ENCODE results near the gene RBM20. TPM values are rescaled to one million over a fixed set of nuclear protein-coding genes. Genes with fewer than 3 reads are reported as not detected.

RBM20 gene
- total and polyA plus RNA-seq, 10 of the 15 experiments (the other 5 are each of a cell fraction or from before 2014, with no cell fraction given), result 0.04 to 0.26 (median 0.15) TPM

- 96% methylated on average over 3 of the region's 3 CpGs for WGBS (ENCODE audit: insufficient coverage, insufficient replicate concordance, low lambda C conversion rate, missing lambda C conversion rate)
- ChIA-PET CTCF (interaction anchor here (0.6 to 9.8 kb wide), 3 partner anchors 27 to 66 kb away, joined by 3 to 72 read pairs (median 5); no protein-coding TSS in a partner anchor), POLR2A (interaction anchor here (1.0 to 1.3 kb wide), 3 partner anchors 12 to 34 kb away, joined by 3 read pairs; no protein-coding TSS in a partner anchor), RAD21 (ENCODE audit: unreplicated experiment) (interaction anchor here (1.5 to 2.1 kb wide), 3 partner anchors 22 to 28 kb away, joined by 8 to 12 read pairs (median 8); no protein-coding TSS in a partner anchor), SMC1A (ENCODE audit: uncharacterized antibody, unreplicated experiment) (interaction anchor here (1.1 to 12.9 kb wide), 5 partner anchors 18 to 116 kb away, joined by 3 to 327 read pairs (median 5); no protein-coding TSS in a partner anchor)
- in situ Hi-C loops (cut with MboI) (no loop called here), intact Hi-C loops (cut with micrococcal nuclease; ENCODE audit: unreplicated experiment) (no loop called here)
- Histone ChIP-seq H3K79me2 (ENCODE audit: control insufficient read depth, insufficient read depth, low read length) (no peaks in the 10 kb centered on the region), H3K27ac (ENCODE audit: control insufficient read depth, insufficient read depth) (no peak overlapping the region), H3K36me3 (ENCODE audit: control insufficient read depth in 2 of 2, insufficient read depth in 2 of 2, low read length in 1 of 2) (no peaks in the 10 kb centered on the region), H3K9me3 (replicated peaks; ENCODE audit: control insufficient read depth, insufficient read depth, low read length) (no peaks in the 10 kb centered on the region), H4K20me1 (ENCODE audit: control insufficient read depth, insufficient read depth) (no peaks in the 10 kb centered on the region), H3K9ac (ENCODE audit: control insufficient read depth, insufficient read depth, low read length) (no peak overlapping the region), H3K4me2 (ENCODE audit: control insufficient read depth, insufficient read depth) (no peak overlapping the region), H3K4me3 (no peak overlapping the region), H2AFZ (ENCODE audit: control insufficient read depth, low read depth, low read length) (no peak overlapping the region), H3K27me3 (replicated peaks in 1 of 2; ENCODE audit: control insufficient read depth in 2 of 2, insufficient read depth in 2 of 2, low read length in 1 of 2) (no peaks in the 10 kb centered on the region), H3K4me1 (ENCODE audit: control insufficient read depth, insufficient read depth, low read length) (peaks cover 22% of the 10 kb centered on the region)
- DNase-seq (ENCODE audit: low read depth, low spot score) (no peak), FAIRE-seq (no peak), ATAC-seq (no peak)
- no TSS peak for BruUV-seq (replicated peaks)
- TF ChIP-seq ZZZ3 (IDR thresholded peaks at IDR 0.05; ENCODE audit: control insufficient read depth, insufficient read length, low read depth), result no peak
- TF ChIP-seq MAX (IDR thresholded peaks at IDR 0.05; ENCODE audit: low read depth, low read length), result no peak
- TF ChIP-seq HSF1 (IDR thresholded peaks at IDR 0.05; ENCODE audit: low read depth, low read length), result no peak
Measured at GRCh38 chr10:110777017-110777416, 132.9 kb downstream of the RBM20 start.

- ChIA-PET RAD21 (ENCODE audit: unreplicated experiment) (interaction anchor here (0.6 to 2.1 kb wide), 4 partner anchors 21 to 64 kb away, joined by 4 to 12 read pairs (median 8); no protein-coding TSS in a partner anchor), SMC1A (ENCODE audit: uncharacterized antibody, unreplicated experiment) (interaction anchor here (0.9 to 12.9 kb wide), 6 partner anchors 18 to 116 kb away, joined by 3 to 327 read pairs (median 6); no protein-coding TSS in a partner anchor), POLR2A (interaction anchor here (1.0 to 1.3 kb wide), 2 partner anchors 12 to 18 kb away, joined by 3 read pairs; no protein-coding TSS in a partner anchor), CTCF (interaction anchor here (0.6 to 9.8 kb wide), 4 partner anchors 13 to 66 kb away, joined by 3 to 72 read pairs (median 4); no protein-coding TSS in a partner anchor)
- Histone ChIP-seq H3K9me3 (replicated peaks; ENCODE audit: control insufficient read depth, insufficient read depth, low read length) (no peaks in the 10 kb centered on the region), H3K4me2 (ENCODE audit: control insufficient read depth, insufficient read depth) (no peak overlapping the region), H3K36me3 (ENCODE audit: control insufficient read depth in 2 of 2, insufficient read depth in 2 of 2, low read length in 1 of 2) (no peaks in the 10 kb centered on the region), H3K27me3 (replicated peaks in 1 of 2; ENCODE audit: control insufficient read depth in 2 of 2, insufficient read depth in 2 of 2, low read length in 1 of 2) (no peaks in the 10 kb centered on the region), H2AFZ (ENCODE audit: control insufficient read depth, low read depth, low read length) (no peak overlapping the region), H4K20me1 (ENCODE audit: control insufficient read depth, insufficient read depth) (no peaks in the 10 kb centered on the region), H3K4me1 (ENCODE audit: control insufficient read depth, insufficient read depth, low read length) (peaks cover 22% of the 10 kb centered on the region), H3K9ac (ENCODE audit: control insufficient read depth, insufficient read depth, low read length) (no peak overlapping the region), H3K27ac (ENCODE audit: control insufficient read depth, insufficient read depth) (no peak overlapping the region), H3K79me2 (ENCODE audit: control insufficient read depth, insufficient read depth, low read length) (no peaks in the 10 kb centered on the region), H3K4me3 (no peak overlapping the region)
- DNase-seq (ENCODE audit: low read depth, low spot score) (no peak), ATAC-seq (no peak), FAIRE-seq (no peak)
- 68% methylated on average over 4 of the region's 4 CpGs for WGBS (ENCODE audit: insufficient coverage, insufficient replicate concordance, low lambda C conversion rate, missing lambda C conversion rate)
- no TSS peak for BruUV-seq (replicated peaks)
- TF ChIP-seq ZZZ3 (IDR thresholded peaks at IDR 0.05; ENCODE audit: control insufficient read depth, insufficient read length, low read depth) (no peak), SKIL (IDR thresholded peaks at IDR 0.05; ENCODE audit: low read depth, poor library complexity, severe bottlenecking) (no peak), MTA2 (IDR thresholded peaks at IDR 0.05; ENCODE audit: low read depth) (no peak), ZNF217 (IDR thresholded peaks at IDR 0.05) (no peak), NR2F1 (conservative IDR thresholded peaks at IDR 0.05) (no peak), GABPA (IDR thresholded peaks at IDR 0.05; ENCODE audit: low read depth) (no peak), MEF2B (IDR thresholded peaks at IDR 0.05; ENCODE audit: partially characterized antibody, poor library complexity, severe bottlenecking) (no peak), ELK1 (IDR thresholded peaks at IDR 0.05; ENCODE audit: low read depth, low read length) (no peak)
- in situ Hi-C loops (cut with MboI), result no loop called here
- intact Hi-C loops (cut with micrococcal nuclease; ENCODE audit: unreplicated experiment), result no loop called here
Measured at GRCh38 chr10:110777661-110778060, 133.5 kb downstream of the RBM20 start.

All from GM12878 (cell line).